Testis (tissue), 3 donors: ENCODE measurements around the gene STAT6. TPM values are rescaled to one million over a fixed set of nuclear protein-coding genes. Genes with fewer than 3 reads are reported as not detected.
"Not testable (repeated sequence)": the region's sequence is repeated elsewhere in the genome, so short reads cannot be mapped to it uniquely, and the experiment has no call there.

Source experiments
- DNase-seq: peaks from one replicate; pipeline ENCODE4 v3.0.0-alpha.2; 2019
- H3K27ac ChIP-seq, 2 donors: fragments of 200-600 bp; sonication (generic); one replicate each; pipeline ENCODE4 v1.5.1; 2019
- H3K27me3 ChIP-seq: fragments of 200-600 bp; sonication (generic); one replicate; pipeline ENCODE4 v1.5.1; 2019
- H3K36me3 ChIP-seq: fragments of 200-600 bp; sonication (generic); one replicate; pipeline ENCODE4 v1.5.1; 2017; ENCODE audit warnings: low read depth; ENCODE audit errors: missing control alignments
- H3K4me1 ChIP-seq: fragments of 200-600 bp; sonication (generic); one replicate; pipeline ENCODE4 v1.5.1; 2019
- H3K4me3 ChIP-seq, 2 donors: fragments of 200-600 bp; sonication (generic); one replicate each; pipeline ENCODE4 v1.5.1; 2017 to 2019
- H3K9me3 ChIP-seq: fragments of 200-600 bp; sonication (generic); one replicate; pipeline ENCODE4 v1.5.1; 2017
- POLR2A ChIP-seq: fragments of 450-650 bp; IDR thresholded peaks from one replicate; pipeline ENCODE4 v1.6.1; 2017; ENCODE audit warnings: antibody characterized with exemption, mild to moderate bottlenecking, moderate library complexity
- WGBS, 2 donors: methylation state at CpG; one replicate each; pipeline ENCODE4 v1.1.5; 2018; 5-methylcytosine and 5-hydroxymethylcytosine counted together
- intact Hi-C: fragments of 100-400 bp; cut with DNase I; formaldehyde crosslinking; loops from one replicate; pipeline ENCODE4 v1.15.1; 2023; ENCODE audit warnings: low total_unique reads
- polyA plus RNA-seq: library from polyadenylated mRNA; stranded (reverse); fragments of 350-450 nt; fragmentation: Illumina TruSeq; extraction: RNeasy Lipid Tissue Mini Kit (QIAGEN cat#74804); gene quantifications from one replicate; pipeline ENCODE4 v1.2.3, GENCODE V29; 2014; ENCODE audit warnings: low read depth, low replicate concordance; ENCODE audit not compliant: insufficient read depth
- total RNA-seq, 2 donors: library from RNA; depleted of rRNA; stranded (reverse); fragments of >200 nt; gene quantifications; one replicate each; pipeline ENCODE4 v1.2.3, GENCODE V29; 2016
- TF ChIP-seq, protein P1 (sequence below), 3 experiments: fragments of 450-650 bp in 2 of 3; fragments of 200-600 bp in 1 of 3; sonication (generic) in 1 of 3; IDR thresholded peaks; one replicate each; pipeline ENCODE4 v1.5.1; 2016 to 2019; ENCODE audit warnings: antibody characterized with exemption in 3 of 3, mild to moderate bottlenecking in 2 of 3, moderate library complexity in 1 of 3

STAT6 gene
- total and polyA plus RNA-seq, 3 donors from 2014 or later: 53.2 to 81.5 (median 66.2) TPM

GRCh38 chr12:57126061-57126460 is 14.9 kb upstream of the STAT6 start:
- intact Hi-C loops: loop anchor here (2.0 kb wide), 1 partner anchor 53 kb away; no protein-coding TSS in a partner anchor
- no peak for DNase-seq
- H3K4me1 ChIP-seq: peaks cover 23% of the 10 kb centered on the region
- H3K4me3 ChIP-seq: no peak overlapping the region
- no peaks in the 10 kb centered on the region for H3K9me3 ChIP-seq
- TF ChIP-seq, protein P1, sequence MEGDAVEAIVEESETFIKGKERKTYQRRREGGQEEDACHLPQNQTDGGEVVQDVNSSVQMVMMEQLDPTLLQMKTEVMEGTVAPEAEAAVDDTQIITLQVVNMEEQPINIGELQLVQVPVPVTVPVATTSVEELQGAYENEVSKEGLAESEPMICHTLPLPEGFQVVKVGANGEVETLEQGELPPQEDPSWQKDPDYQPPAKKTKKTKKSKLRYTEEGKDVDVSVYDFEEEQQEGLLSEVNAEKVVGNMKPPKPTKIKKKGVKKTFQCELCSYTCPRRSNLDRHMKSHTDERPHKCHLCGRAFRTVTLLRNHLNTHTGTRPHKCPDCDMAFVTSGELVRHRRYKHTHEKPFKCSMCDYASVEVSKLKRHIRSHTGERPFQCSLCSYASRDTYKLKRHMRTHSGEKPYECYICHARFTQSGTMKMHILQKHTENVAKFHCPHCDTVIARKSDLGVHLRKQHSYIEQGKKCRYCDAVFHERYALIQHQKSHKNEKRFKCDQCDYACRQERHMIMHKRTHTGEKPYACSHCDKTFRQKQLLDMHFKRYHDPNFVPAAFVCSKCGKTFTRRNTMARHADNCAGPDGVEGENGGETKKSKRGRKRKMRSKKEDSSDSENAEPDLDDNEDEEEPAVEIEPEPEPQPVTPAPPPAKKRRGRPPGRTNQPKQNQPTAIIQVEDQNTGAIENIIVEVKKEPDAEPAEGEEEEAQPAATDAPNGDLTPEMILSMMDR (IDR thresholded peaks at IDR 0.05): no peak
- TF ChIP-seq POLR2A: no peak
- no peaks in the 10 kb centered on the region for H3K27me3 ChIP-seq
- no peaks in the 10 kb centered on the region for H3K36me3 ChIP-seq
- 93 to 96% methylated on average over 11 of the region's 11 CpGs for WGBS, 2 donors
- no peak overlapping the region for H3K27ac ChIP-seq

GRCh38 chr12:57124261-57124877 is 13.2 kb upstream of the STAT6 start:
- H3K4me3 ChIP-seq: no peak overlapping the region
- no peaks in the 10 kb centered on the region for H3K27me3 ChIP-seq
- 21 to 23% methylated on average over 10 of the region's 10 CpGs for WGBS, 2 donors
- H3K27ac ChIP-seq: no peak overlapping the region
- TF ChIP-seq, protein P1 (IDR thresholded peaks at IDR 0.05): peak; percentile 96 to 98 (median 97)
- no peak for TF ChIP-seq POLR2A
- intact Hi-C loops: no loop called here
- DNase-seq: peak; percentile 90
- no peaks in the 10 kb centered on the region for H3K9me3 ChIP-seq
- H3K36me3 ChIP-seq: no peaks in the 10 kb centered on the region
- peaks cover 9% of the 10 kb centered on the region for H3K4me1 ChIP-seq

DNA sequence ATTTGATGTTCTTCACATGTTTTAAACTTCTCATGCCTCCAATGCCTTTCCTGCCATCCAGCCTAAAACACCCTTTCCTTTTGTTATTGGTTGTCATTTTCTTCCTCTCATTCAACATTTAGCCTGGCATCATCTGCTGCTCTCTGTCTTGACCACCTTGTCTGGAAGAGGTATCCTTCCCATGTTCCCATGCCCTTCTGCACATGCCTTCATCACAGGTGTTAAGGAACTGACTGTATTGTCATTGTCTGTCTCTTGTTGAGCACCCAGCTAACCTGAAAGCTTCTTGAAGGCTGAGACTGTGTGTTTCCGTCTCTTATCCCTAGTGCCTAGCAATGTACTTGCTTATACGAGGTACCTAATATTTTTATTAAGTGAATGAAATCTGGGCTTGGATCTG is 12.7 kb upstream of the STAT6 start:
- TF ChIP-seq POLR2A: no peak
- TF ChIP-seq, protein P1 (IDR thresholded peaks at IDR 0.05): no peak
- Histone ChIP-seq H3K27ac (no peak overlapping the region), H3K4me3 (no peak overlapping the region), H3K27me3 (no peaks in the 10 kb centered on the region), H3K4me1 (peaks cover 9% of the 10 kb centered on the region), H3K36me3 (no peaks in the 10 kb centered on the region), H3K9me3 (no peaks in the 10 kb centered on the region)
- intact Hi-C loops: no loop called here
- no peak for DNase-seq
- 39 to 54% methylated on average over 2 of the region's 2 CpGs for WGBS, 2 donors

DNA sequence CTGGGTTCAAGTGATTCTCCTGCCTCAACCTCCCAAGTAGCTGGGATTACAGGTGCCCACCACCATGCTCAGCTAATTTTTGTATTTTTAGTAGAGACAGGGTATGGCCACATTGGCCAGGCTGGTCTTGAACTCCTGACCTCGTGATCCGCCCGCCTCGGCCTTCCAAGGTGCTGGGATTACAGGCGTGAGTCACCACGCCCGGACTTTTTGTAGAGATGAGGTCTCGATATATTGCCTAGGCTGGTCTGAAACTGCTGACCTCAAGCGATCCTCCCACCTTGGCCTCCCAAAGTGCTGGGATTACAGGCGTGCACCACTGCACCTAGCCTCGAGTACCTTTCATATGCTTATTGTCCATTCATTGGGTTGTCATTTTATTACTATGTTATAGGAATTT is 9.6 kb upstream of the STAT6 start:
- H3K36me3 ChIP-seq, H3K9me3 ChIP-seq, intact Hi-C loops, DNase-seq, H3K4me3 ChIP-seq, H3K27ac ChIP-seq, H3K4me1 ChIP-seq, H3K27me3 ChIP-seq: not testable (repeated sequence)
- WGBS, 2 donors: 96% methylated on average over 11 of the region's 11 CpGs

- Histone ChIP-seq H3K4me3 (no peak overlapping the region), H3K9me3 (no peaks in the 10 kb centered on the region), H3K27ac (no peak overlapping the region), H3K36me3 (no peaks in the 10 kb centered on the region), H3K27me3 (no peaks in the 10 kb centered on the region), H3K4me1 (no peaks in the 10 kb centered on the region)
- intact Hi-C loops: loop anchor here (5.0 kb wide), 1 partner anchor 362 kb away; no protein-coding TSS in a partner anchor
- DNase-seq: no peak
- TF ChIP-seq, protein P1 (IDR thresholded peaks at IDR 0.05): no peak
- no peak for TF ChIP-seq POLR2A
- 87 to 95% methylated on average over 5 of the region's 5 CpGs for WGBS, 2 donors
Measured at GRCh38 chr12:57119294-57120085, 8.3 kb upstream of the STAT6 start.
